ENCODE data around the gene SUPT6H. TPM values are rescaled to one million over a fixed set of nuclear protein-coding genes. Genes with fewer than 3 reads are reported as not detected.

SUPT6H gene
- polyA plus RNA-seq, 4 donors, result 26.4 to 69.7 (median 29.0) TPM

DNA sequence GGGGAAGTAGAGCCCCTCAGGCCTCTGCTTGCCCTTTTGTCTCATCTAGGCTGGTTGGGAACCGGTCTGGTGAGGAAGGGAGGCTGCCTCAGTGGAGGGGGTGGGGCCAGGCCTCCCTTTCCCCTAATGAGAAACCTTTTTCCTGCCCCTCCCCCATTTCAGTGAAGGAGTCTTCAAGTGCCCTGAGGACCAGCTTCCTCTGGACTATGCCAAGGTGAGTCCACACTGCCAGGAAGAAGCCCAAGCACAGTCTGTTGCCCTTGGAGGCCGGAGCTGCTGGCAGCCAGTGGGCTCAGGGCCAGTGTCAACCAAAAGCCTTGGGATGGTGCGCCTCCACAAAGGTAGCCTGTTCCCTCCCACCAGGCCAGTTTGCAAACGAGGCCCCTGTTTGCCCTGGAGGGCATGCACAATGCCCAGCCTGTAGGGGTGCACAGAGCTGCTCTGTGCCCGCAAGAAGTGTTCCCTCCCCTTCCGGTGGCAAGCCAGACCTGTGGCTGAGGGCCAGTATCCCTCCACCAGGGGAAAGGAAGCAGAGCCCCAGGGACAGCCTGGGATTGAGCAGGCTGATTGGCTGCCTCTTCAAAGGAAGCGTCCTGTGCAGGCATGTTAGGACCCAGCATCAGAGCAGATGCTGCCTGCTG, 85.2 kb downstream of the SUPT6H start:
- WGBS, 3 donors, result 17 to 52% (median 31%) methylated on average over 7 of the region's 7 CpGs
- Histone ChIP-seq H3K27ac (ENCODE audit: low read depth in 1 of 3, low read length in 2 of 3) (peak overlapping the region; percentile 83 to 99 (median 98)), H3K36me3 (ENCODE audit: control insufficient read depth in 3 of 3, insufficient read depth in 2 of 3, low read depth in 1 of 3, low read length in 3 of 3) (peaks cover 2 to 76% (median 13%) of the 10 kb centered on the region in 3 donors), H3K27me3 (ENCODE audit: control insufficient read depth in 3 of 3, insufficient read depth in 3 of 3, low read length in 3 of 3) (no peaks in the 10 kb centered on the region), H3K9me3 (ENCODE audit: control insufficient read depth in 2 of 2, insufficient read depth in 1 of 2, low read depth in 1 of 2, low read length in 1 of 2) (no peaks in the 10 kb centered on the region), H3K4me1 (ENCODE audit: control insufficient read depth in 3 of 3, insufficient read depth in 2 of 3, low read depth in 1 of 3, low read length in 2 of 3) (peaks cover 0 to 48% (median 7%) of the 10 kb centered on the region in 3 donors), H3K4me3 (ENCODE audit: low read depth in 1 of 3, low read length in 3 of 3) (peak overlapping the region in 1 of 3 donors; percentile 26)
- FAIRE-seq, result no peak
- DNase-seq, result peak; percentile 74 to 88

GRCh38 chr17:28747801-28748750, 86.1 kb downstream of the SUPT6H start:
- FAIRE-seq, result no peak
- Histone ChIP-seq H3K27me3 (ENCODE audit: control insufficient read depth in 3 of 3, insufficient read depth in 3 of 3, low read length in 3 of 3) (no peaks in the 10 kb centered on the region), H3K4me1 (ENCODE audit: control insufficient read depth in 3 of 3, insufficient read depth in 2 of 3, low read depth in 1 of 3, low read length in 2 of 3) (peaks cover 0 to 39% (median 7%) of the 10 kb centered on the region in 3 donors), H3K9me3 (ENCODE audit: control insufficient read depth in 2 of 2, insufficient read depth in 1 of 2, low read depth in 1 of 2, low read length in 1 of 2) (no peaks in the 10 kb centered on the region), H3K27ac (ENCODE audit: low read depth in 1 of 3, low read length in 2 of 3) (peak overlapping the region in 2 of 3 donors; percentile 83 to 98), H3K36me3 (ENCODE audit: control insufficient read depth in 3 of 3, insufficient read depth in 2 of 3, low read depth in 1 of 3, low read length in 3 of 3) (peaks cover 2 to 83% (median 17%) of the 10 kb centered on the region in 3 donors), H3K4me3 (ENCODE audit: low read depth in 1 of 3, low read length in 3 of 3) (peak overlapping the region in 1 of 3 donors; percentile 26)
- whole genome bisulfite sequencing, 3 donors, result 65 to 85% (median 66%) methylated on average over 18 of the region's 18 CpGs
- no peak for DNase-seq

GRCh38 chr17:28748852-28749515, 87.0 kb downstream of the SUPT6H start:
- peaks cover 0 to 36% (median 7%) of the 10 kb centered on the region in 3 donors for H3K4me1 ChIP-seq (ENCODE audit: control insufficient read depth in 3 of 3, insufficient read depth in 2 of 3, low read depth in 1 of 3, low read length in 2 of 3)

DNA sequence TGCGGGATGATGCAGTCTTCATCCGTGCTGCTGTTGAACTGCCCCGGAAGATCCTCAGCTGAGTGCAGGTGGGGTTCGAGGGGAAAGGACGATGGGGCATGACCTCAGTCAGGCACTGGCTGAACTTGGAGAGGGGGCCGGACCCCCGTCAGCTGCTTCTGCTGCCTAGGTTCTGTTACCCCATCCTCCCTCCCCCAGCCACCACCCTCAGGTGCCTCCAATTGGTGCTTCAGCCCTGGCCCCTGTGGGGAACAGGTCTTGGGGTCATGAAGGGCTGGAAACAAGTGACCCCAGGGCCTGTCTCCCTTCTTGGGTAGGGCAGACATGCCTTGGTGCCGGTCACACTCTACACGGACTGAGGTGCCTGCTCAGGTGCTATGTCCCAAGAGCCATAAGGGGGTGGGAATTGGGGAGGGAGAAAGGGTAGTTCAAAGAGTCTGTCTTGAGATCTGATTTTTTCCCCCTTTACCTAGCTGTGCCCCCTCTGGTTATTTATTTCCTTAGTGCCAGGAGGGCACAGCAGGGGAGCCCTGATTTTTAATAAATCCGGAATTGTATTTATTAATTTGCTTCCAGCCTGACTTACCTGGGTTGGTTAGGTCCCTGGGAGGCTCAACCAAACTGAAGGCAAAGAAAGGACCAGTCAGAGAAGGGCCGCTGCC, 87.6 kb downstream of the SUPT6H start:
- 30 to 52% (median 39%) methylated on average over 11 of the region's 11 CpGs for WGBS, 3 donors
- Histone ChIP-seq H3K27me3 (ENCODE audit: control insufficient read depth in 3 of 3, insufficient read depth in 3 of 3, low read length in 3 of 3) (no peaks in the 10 kb centered on the region), H3K4me3 (ENCODE audit: low read depth in 1 of 3, low read length in 3 of 3) (no peak overlapping the region), H3K36me3 (ENCODE audit: control insufficient read depth in 3 of 3, insufficient read depth in 2 of 3, low read depth in 1 of 3, low read length in 3 of 3) (peaks cover 2 to 87% (median 17%) of the 10 kb centered on the region in 3 donors), H3K9me3 (ENCODE audit: control insufficient read depth in 2 of 2, insufficient read depth in 1 of 2, low read depth in 1 of 2, low read length in 1 of 2) (no peaks in the 10 kb centered on the region), H3K27ac (ENCODE audit: low read depth in 1 of 3, low read length in 2 of 3) (peak overlapping the region; percentile 49 to 69 (median 64)), H3K4me1 (ENCODE audit: control insufficient read depth in 3 of 3, insufficient read depth in 2 of 3, low read depth in 1 of 3, low read length in 2 of 3) (peaks cover 0 to 36% (median 7%) of the 10 kb centered on the region in 3 donors)
- no peak for FAIRE-seq
- DNase-seq, result no peak

More at GRCh38 chr17:28748852-28749515, 87.0 kb downstream of the SUPT6H start:
- 27 to 61% (median 39%) methylated on average over 18 of the region's 18 CpGs for WGBS, 3 donors
- peaks cover 2 to 84% (median 17%) of the 10 kb centered on the region in 3 donors for H3K36me3 ChIP-seq (ENCODE audit: control insufficient read depth in 3 of 3, insufficient read depth in 2 of 3, low read depth in 1 of 3, low read length in 3 of 3)
- no peaks in the 10 kb centered on the region for H3K9me3 ChIP-seq (ENCODE audit: control insufficient read depth in 2 of 2, insufficient read depth in 1 of 2, low read depth in 1 of 2, low read length in 1 of 2)
- H3K4me3 ChIP-seq (ENCODE audit: low read depth in 1 of 3, low read length in 3 of 3), result no peak overlapping the region
- peak overlapping the region in 2 of 3 donors; percentile 69 to 83 for H3K27ac ChIP-seq (ENCODE audit: low read depth in 1 of 3, low read length in 2 of 3)
- H3K27me3 ChIP-seq (ENCODE audit: control insufficient read depth in 3 of 3, insufficient read depth in 3 of 3, low read length in 3 of 3), result no peaks in the 10 kb centered on the region
- FAIRE-seq, result no peak
- DNase-seq, result peak in 1 of 2 donors; percentile 62

DNA sequence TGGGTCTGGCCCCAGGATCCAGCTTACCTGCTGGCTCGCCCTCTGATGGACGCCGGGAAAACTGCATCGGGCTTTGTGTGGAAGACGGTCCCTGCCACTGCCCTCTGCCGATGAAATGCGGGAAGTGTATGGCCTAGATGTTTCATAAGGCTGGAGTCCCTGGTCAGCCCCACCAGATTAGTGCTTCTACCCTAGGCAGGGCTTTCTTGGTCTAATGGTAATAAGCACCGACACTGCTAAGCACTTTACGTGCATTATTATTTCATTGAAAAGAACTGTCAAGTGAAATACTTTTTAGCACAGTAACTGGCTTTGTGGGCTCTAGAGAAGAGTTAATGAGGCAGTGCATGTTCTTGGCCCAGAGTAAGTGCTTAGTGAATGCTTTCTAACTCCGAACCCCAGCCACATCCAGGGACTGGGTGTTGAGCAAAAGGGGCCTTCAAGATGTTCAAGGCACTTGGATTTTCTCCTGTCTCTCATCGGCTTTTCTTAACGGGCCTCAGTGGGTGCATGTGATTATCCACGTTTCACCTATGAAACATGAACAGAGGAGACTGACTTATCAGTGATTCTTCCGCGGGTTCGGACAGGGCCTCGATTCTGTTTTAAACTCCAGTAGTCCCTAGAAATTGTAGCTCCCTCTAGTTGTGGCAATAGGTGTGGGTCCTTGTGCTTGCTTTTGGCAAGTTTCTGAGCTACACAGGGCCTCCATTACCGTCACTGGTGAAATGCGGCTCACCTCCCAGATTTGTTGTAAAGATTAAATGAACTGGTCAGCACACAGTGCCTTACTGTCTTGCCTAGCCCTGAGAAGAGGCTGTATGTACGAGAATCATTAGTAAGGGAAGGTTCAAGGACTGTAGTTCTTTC, 88.4 kb downstream of the SUPT6H start:
- DNase-seq (peak; percentile 93 to 94), FAIRE-seq (no peak)
- Histone ChIP-seq H3K4me1 (ENCODE audit: control insufficient read depth in 3 of 3, insufficient read depth in 2 of 3, low read depth in 1 of 3, low read length in 2 of 3) (peaks cover 0 to 36% (median 7%) of the 10 kb centered on the region in 3 donors), H3K4me3 (ENCODE audit: low read depth in 1 of 3, low read length in 3 of 3) (no peak overlapping the region), H3K27me3 (ENCODE audit: control insufficient read depth in 3 of 3, insufficient read depth in 3 of 3, low read length in 3 of 3) (no peaks in the 10 kb centered on the region), H3K9me3 (ENCODE audit: control insufficient read depth in 2 of 2, insufficient read depth in 1 of 2, low read depth in 1 of 2, low read length in 1 of 2) (no peaks in the 10 kb centered on the region), H3K27ac (ENCODE audit: low read depth in 1 of 3, low read length in 2 of 3) (peak overlapping the region in 2 of 3 donors; percentile 8 to 49), H3K36me3 (ENCODE audit: control insufficient read depth in 3 of 3, insufficient read depth in 2 of 3, low read depth in 1 of 3, low read length in 3 of 3) (peaks cover 2 to 82% (median 17%) of the 10 kb centered on the region in 3 donors)
- 19 to 37% (median 29%) methylated on average over 20 of the region's 20 CpGs for WGBS, 3 donors

DNA sequence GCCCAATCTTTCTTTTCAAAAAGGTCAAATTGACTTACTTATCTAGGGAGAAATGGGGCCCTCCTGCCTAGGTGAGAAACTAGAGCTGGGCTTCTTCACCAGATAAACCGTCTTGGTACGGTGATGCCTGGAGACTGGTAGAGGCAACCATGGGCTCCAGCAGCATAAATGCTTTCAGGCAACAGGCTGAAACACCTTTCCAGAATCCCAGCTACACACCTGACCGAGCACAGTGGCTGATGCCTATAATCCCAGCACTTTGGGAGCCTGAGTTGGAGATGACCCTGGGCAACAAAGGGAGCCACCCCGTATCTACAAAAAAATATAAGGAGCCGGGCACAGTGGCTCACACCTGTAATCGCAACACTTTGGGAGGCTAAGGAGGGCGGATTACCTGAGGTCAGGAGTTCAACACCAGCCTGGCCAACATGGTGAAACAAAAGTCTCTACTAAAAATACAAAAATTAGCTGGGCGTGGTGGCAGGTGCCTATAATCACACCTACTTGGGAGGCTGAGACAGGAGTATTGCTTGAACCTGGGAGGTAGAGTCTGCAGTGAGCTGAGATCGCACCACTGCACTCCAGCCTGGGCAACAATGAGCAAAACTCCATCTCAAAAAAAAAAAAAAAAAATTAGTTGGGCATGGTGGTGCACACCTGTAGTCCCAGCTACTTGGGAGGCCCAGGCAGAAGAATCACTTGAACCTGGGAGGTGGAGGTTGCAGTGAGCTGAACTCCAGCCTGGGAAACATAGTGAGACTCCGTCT, 89.8 kb downstream of the SUPT6H start:
- Histone ChIP-seq H3K27ac (ENCODE audit: low read depth in 1 of 3, low read length in 2 of 3) (no peak overlapping the region), H3K27me3 (ENCODE audit: control insufficient read depth in 3 of 3, insufficient read depth in 3 of 3, low read length in 3 of 3) (no peaks in the 10 kb centered on the region), H3K9me3 (ENCODE audit: control insufficient read depth in 2 of 2, insufficient read depth in 1 of 2, low read depth in 1 of 2, low read length in 1 of 2) (no peaks in the 10 kb centered on the region), H3K4me1 (ENCODE audit: control insufficient read depth in 3 of 3, insufficient read depth in 2 of 3, low read depth in 1 of 3, low read length in 2 of 3) (peaks cover 0 to 23% (median 7%) of the 10 kb centered on the region in 3 donors), H3K36me3 (ENCODE audit: control insufficient read depth in 3 of 3, insufficient read depth in 2 of 3, low read depth in 1 of 3, low read length in 3 of 3) (peaks cover 2 to 77% (median 17%) of the 10 kb centered on the region in 3 donors), H3K4me3 (ENCODE audit: low read depth in 1 of 3, low read length in 3 of 3) (no peak overlapping the region)
- DNase-seq (no peak), FAIRE-seq (no peak)
- WGBS, 3 donors, result 90 to 93% (median 91%) methylated on average over 10 of the region's 10 CpGs

Measured in small intestine (tissue), 7 donors.